Natural killer cell (primary cell): Measurements from ENCODE around the gene SPPL2A. TPM values are rescaled to one million over a fixed set of nuclear protein-coding genes. Genes with fewer than 3 reads are reported as not detected.

Source experiments
- ATAC-seq, 3 donors: fragments of 150-1000 bp in 2 of 3; fragments of 200-7000 bp in 1 of 3; cut with Tn5 transposase; 1 replicate in 1 of 3; 2 replicates in 2 of 3; pipeline ENCODE4 v1.10.0; 2021; ENCODE audit warnings: mild to moderate bottlenecking in 2 of 3, moderate library complexity in 2 of 3
- DNase-seq, 2 donors: peaks; one replicate each; pipeline versions ENCODE4 v3.0.0 to v3.0.0-alpha.2; 2013 to 2021; ENCODE audit warnings: mixed read lengths in 1 of 2
- H3K27ac ChIP-seq: one replicate; pipeline ENCODE4 v1.5.1; 2013; ENCODE audit warnings: mild to moderate bottlenecking, low read length
- H3K27me3 ChIP-seq: one replicate; pipeline ENCODE4 v1.6.1; 2013; ENCODE audit warnings: low read length; ENCODE audit not compliant: control insufficient read depth, insufficient read depth
- H3K36me3 ChIP-seq: one replicate; pipeline ENCODE4 v1.6.1; 2013; ENCODE audit warnings: low read length; ENCODE audit not compliant: control insufficient read depth, insufficient read depth
- H3K4me1 ChIP-seq: one replicate; pipeline ENCODE4 v1.6.1; 2013; ENCODE audit warnings: low read length; ENCODE audit not compliant: control insufficient read depth, insufficient read depth
- H3K4me3 ChIP-seq: one replicate; pipeline ENCODE4 v1.5.1; 2013; ENCODE audit warnings: low read length
- H3K9me3 ChIP-seq: one replicate; pipeline ENCODE4 v1.6.1; 2013; ENCODE audit warnings: low read length; ENCODE audit not compliant: control insufficient read depth, insufficient read depth
- H3K27ac Mint-ChIP-seq, 2 donors: one replicate each; pipeline ENCODE4 v1.8.0; 2022; ENCODE audit warnings: mild to moderate bottlenecking in 2 of 2, mixed read lengths in 2 of 2, moderate library complexity in 1 of 2
- H3K27me3 Mint-ChIP-seq, 2 donors: one replicate each; pipeline ENCODE4 v1.8.0; 2022; ENCODE audit warnings: low read depth in 2 of 2, mixed read lengths in 2 of 2
- H3K36me3 Mint-ChIP-seq: one replicate; pipeline ENCODE4 v1.8.0; 2022; ENCODE audit warnings: mixed read lengths
- H3K4me1 Mint-ChIP-seq, 2 donors: one replicate each; pipeline ENCODE4 v1.8.0; 2022; ENCODE audit warnings: mixed read lengths in 2 of 2
- H3K4me3 Mint-ChIP-seq: one replicate; pipeline ENCODE4 v1.8.0; 2022; ENCODE audit warnings: mild to moderate bottlenecking, moderate library complexity, mixed read lengths
- H3K9me3 Mint-ChIP-seq, 2 donors: one replicate each; pipeline ENCODE4 v1.8.0; 2022; ENCODE audit warnings: mixed read lengths in 2 of 2
- WGBS: methylation state at CpG from one replicate; pipeline ENCODE4 v1.1.7; 2013; ENCODE audit warnings: missing lambda C conversion rate; ENCODE audit not compliant: insufficient coverage; 5-methylcytosine and 5-hydroxymethylcytosine counted together
- intact Hi-C: fragments of 100-400 bp; cut with micrococcal nuclease; formaldehyde crosslinking; loops from one replicate; pipeline ENCODE4 v1.14.2; 2022
- total RNA-seq, 4 donors: library from RNA; stranded (reverse); fragments of 120-200 nt in 1 of 4; gene quantifications; one replicate each; pipeline versions ENCODE4 v1.2.3 to v1.2.4, GENCODE V29; 2013 to 2022
- TF ChIP-seq, protein P1 (sequence below): fragments of 200-600 bp; IDR thresholded peaks from one replicate; pipeline ENCODE4 v1.8.0; 2022; ENCODE audit warnings: antibody characterized with exemption

The SPPL2A gene
- total RNA-seq, 3 donors from 2014 or later (not counting 1 experiment from before 2014, with no cell fraction given), result 104 to 122 (median 120) TPM

DNA sequence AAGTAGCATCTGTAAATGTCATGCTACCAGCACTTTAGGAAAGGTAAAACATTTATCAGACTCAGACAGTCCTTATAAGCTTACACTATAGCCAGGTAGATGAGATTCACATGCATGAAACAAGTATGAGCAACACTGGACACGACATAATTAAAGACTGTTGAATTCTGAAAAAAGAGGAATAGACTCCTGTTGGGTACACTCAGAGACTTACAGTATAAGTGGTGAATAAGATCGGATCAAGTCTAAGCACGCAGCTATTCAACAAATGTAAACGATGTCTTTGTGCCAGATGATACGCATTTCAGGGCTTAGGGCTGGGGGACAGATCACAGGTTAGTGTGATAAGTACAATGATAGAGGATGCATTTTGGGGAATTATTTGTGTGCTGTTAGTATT lies 43.2 kb upstream of the SPPL2A start:
- 69% methylated on average over 5 of the region's 5 CpGs for WGBS
- Histone ChIP-seq H3K27ac (no peak overlapping the region), H3K4me1 (no peaks in the 10 kb centered on the region), H3K4me3 (no peak overlapping the region), H3K27me3 (no peaks in the 10 kb centered on the region), H3K9me3 (no peaks in the 10 kb centered on the region), H3K36me3 (no peaks in the 10 kb centered on the region)
- Mint-ChIP-seq H3K9me3 (no peaks in the 10 kb centered on the region), H3K36me3 (no peaks in the 10 kb centered on the region), H3K27me3 (peaks cover 4 to 7% of the 10 kb centered on the region in 2 donors), H3K4me1 (no peaks in the 10 kb centered on the region), H3K4me3 (no peak overlapping the region), H3K27ac (no peak overlapping the region)
- intact Hi-C loops, result loop anchor here (10.0 kb wide), 1 partner anchor 66 kb away; no protein-coding TSS in a partner anchor
- TF ChIP-seq, protein P1, sequence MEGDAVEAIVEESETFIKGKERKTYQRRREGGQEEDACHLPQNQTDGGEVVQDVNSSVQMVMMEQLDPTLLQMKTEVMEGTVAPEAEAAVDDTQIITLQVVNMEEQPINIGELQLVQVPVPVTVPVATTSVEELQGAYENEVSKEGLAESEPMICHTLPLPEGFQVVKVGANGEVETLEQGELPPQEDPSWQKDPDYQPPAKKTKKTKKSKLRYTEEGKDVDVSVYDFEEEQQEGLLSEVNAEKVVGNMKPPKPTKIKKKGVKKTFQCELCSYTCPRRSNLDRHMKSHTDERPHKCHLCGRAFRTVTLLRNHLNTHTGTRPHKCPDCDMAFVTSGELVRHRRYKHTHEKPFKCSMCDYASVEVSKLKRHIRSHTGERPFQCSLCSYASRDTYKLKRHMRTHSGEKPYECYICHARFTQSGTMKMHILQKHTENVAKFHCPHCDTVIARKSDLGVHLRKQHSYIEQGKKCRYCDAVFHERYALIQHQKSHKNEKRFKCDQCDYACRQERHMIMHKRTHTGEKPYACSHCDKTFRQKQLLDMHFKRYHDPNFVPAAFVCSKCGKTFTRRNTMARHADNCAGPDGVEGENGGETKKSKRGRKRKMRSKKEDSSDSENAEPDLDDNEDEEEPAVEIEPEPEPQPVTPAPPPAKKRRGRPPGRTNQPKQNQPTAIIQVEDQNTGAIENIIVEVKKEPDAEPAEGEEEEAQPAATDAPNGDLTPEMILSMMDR, result no peak
- ATAC-seq, result no peak
- no peak for DNase-seq

DNA sequence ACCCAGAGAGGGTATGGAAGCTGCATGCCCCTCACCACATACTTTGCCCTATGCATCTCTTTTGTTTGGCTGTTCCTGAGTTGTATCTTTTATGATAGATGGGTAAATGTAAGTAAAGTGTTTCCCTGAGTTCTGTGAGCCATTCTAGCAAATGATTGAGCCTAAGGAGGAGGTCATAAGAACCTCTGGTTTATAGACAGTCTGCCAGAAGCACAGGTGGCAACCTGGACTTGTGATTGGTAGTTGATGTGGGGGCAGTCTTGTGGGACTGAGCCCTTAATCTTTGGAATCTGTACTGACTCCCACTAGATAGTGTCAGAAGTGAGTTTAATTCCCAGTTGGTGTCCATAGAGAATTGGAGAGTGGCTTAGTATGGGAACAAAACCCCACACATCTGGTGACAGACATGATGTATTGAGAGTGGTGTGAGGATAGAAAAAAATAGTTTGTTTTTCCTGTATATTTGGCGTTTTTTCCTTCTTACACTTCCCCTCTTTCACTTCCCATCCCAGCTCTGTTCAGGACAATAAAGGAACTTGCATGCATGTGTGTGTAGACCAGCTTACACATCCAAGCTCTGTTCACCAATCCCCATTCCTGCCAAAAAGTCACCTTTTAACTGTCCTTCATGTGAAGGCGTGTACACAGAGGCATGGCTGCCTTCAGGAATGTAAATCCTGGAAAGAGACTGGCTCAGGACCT lies 38.1 kb upstream of the SPPL2A start:
- no peaks in the 10 kb centered on the region for H3K36me3 ChIP-seq
- H3K9me3 ChIP-seq, result no peaks in the 10 kb centered on the region
- H3K4me1 ChIP-seq, result no peaks in the 10 kb centered on the region
- no peak overlapping the region for H3K27ac ChIP-seq
- Mint-ChIP-seq H3K27ac (no peak overlapping the region), H3K4me3 (no peak overlapping the region), H3K27me3 (peaks cover under 1 to 7% of the 10 kb centered on the region in 2 donors), H3K36me3 (no peaks in the 10 kb centered on the region), H3K4me1 (no peaks in the 10 kb centered on the region), H3K9me3 (no peaks in the 10 kb centered on the region)
- TF ChIP-seq, protein P1, result no peak
- DNase-seq (no peak), ATAC-seq (no peak)
- no peaks in the 10 kb centered on the region for H3K27me3 ChIP-seq
- 78% methylated on average over 2 of the region's 2 CpGs for WGBS
- intact Hi-C loops, result loop anchor here (10.0 kb wide), 1 partner anchor 71 kb away; no protein-coding TSS in a partner anchor
- H3K4me3 ChIP-seq, result no peak overlapping the region

DNA sequence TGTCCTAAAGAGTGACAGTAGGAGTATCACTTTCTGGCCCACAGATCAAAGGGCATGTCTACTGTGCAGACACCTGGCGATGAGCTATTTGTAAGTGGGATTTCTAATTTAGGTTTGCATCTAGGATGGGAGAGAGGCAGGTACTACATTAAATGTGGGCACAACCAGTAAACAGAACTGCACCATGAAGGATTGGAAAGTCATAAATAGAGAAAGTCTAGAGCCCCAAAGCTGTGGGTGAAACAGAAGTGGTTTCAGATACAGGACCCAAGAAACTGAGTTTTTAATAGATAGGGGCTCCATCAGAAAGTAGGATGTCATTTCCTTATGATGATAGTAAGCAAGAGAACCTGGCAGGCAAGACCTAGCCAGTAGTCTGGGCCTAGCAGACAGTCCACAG lies 35.2 kb upstream of the SPPL2A start:
- Histone ChIP-seq H3K27ac (no peak overlapping the region), H3K27me3 (no peaks in the 10 kb centered on the region), H3K9me3 (no peaks in the 10 kb centered on the region), H3K4me1 (no peaks in the 10 kb centered on the region), H3K36me3 (no peaks in the 10 kb centered on the region), H3K4me3 (no peak overlapping the region)
- ATAC-seq (no peak), DNase-seq (no peak)
- Mint-ChIP-seq H3K4me3 (no peak overlapping the region), H3K9me3 (no peaks in the 10 kb centered on the region), H3K27ac (no peak overlapping the region), H3K36me3 (no peaks in the 10 kb centered on the region), H3K27me3 (no peaks in the 10 kb centered on the region), H3K4me1 (no peaks in the 10 kb centered on the region)
- intact Hi-C loops, result loop anchor here (10.0 kb wide), 1 partner anchor 74 kb away; no protein-coding TSS in a partner anchor
- WGBS, result 100% methylated on average over 1 of the region's 1 CpG
- TF ChIP-seq, protein P1, result no peak

DNA sequence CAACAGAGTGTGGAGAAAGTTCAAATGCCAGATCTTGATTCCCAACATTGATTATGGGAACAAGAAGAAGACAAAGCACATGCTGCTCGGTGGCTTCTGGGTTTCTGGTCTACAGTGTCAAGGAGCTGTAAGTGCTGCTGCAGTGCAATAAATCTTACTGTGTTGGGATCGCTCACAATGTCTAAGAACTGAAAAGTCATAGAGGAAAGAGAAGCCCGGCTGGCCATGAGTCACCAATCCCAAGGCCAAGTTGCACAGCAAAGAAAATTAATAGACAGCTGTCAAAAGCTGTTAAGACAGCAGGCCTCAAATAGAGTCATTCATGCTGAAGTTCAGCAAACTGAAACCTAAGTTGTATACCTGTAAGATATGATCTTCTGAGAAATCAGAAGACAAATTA lies 33.2 kb upstream of the SPPL2A start:
- no peaks in the 10 kb centered on the region for H3K9me3 Mint-ChIP-seq
- H3K27ac Mint-ChIP-seq, result no peak overlapping the region
- intact Hi-C loops, result no loop called here
- H3K36me3 Mint-ChIP-seq, result no peaks in the 10 kb centered on the region
- Histone ChIP-seq H3K4me3 (no peak overlapping the region), H3K27ac (no peak overlapping the region), H3K36me3 (no peaks in the 10 kb centered on the region), H3K9me3 (no peaks in the 10 kb centered on the region), H3K27me3 (no peaks in the 10 kb centered on the region), H3K4me1 (no peaks in the 10 kb centered on the region)
- H3K4me1 Mint-ChIP-seq, result no peaks in the 10 kb centered on the region
- TF ChIP-seq, protein P1, result no peak
- DNase-seq (no peak), ATAC-seq (no peak)
- WGBS, result 62% methylated on average over 3 of the region's 3 CpGs
- no peak overlapping the region for H3K4me3 Mint-ChIP-seq
- no peaks in the 10 kb centered on the region for H3K27me3 Mint-ChIP-seq
